Esophagus muscularis mucosa (tissue), 3 donors: ENCODE measurements around the gene CCNY.

Experiments
- CTCF ChIP-seq, 3 experiments: fragments of 200-600 bp in 2 of 3; fragments of 450-650 bp in 1 of 3; sonication (generic) in 2 of 3; IDR thresholded peaks; one replicate each; pipeline ENCODE4 v1.5.1; 2017 to 2019; ENCODE audit warnings: antibody characterized with exemption in 3 of 3, mild to moderate bottlenecking in 2 of 3, moderate library complexity in 1 of 3
- POLR2A ChIP-seq: fragments of 450-650 bp; IDR thresholded peaks from one replicate; pipeline ENCODE4 v1.6.1; 2017; ENCODE audit warnings: antibody characterized with exemption, moderate library complexity, mild to moderate bottlenecking, low read depth
- POLR2AphosphoS5 ChIP-seq, 2 donors: sonication (generic); formaldehyde crosslinking; IDR thresholded peaks; one replicate each; pipeline ENCODE4 v1.6.1; 2017; ENCODE audit warnings: antibody characterized with exemption in 2 of 2

GRCh38 chr10:35562427-35562826, 226.1 kb downstream of the CCNY start:
- TF ChIP-seq CTCF (IDR thresholded peaks at IDR 0.05) (no peak), POLR2AphosphoS5 (IDR thresholded peaks at IDR 0.05) (no peak), POLR2A (no peak)
